GM23248 (cell line): Measurements from ENCODE around the gene ZNF48.

Experiments used
- EZH2 ChIP-seq: fragments of 200-600 bp; sonication (generic); IDR thresholded peaks from 2 replicates; pipeline ENCODE4 v1.6.1; 2018; ENCODE audit warnings: antibody characterized with exemption, mild to moderate bottlenecking; ENCODE audit not compliant: insufficient read depth, poor library complexity, severe bottlenecking
- EZH2phosphoT487 ChIP-seq: fragments of 200-600 bp; sonication (generic); IDR thresholded peaks from 2 replicates; pipeline ENCODE4 v1.6.1; 2018; ENCODE audit warnings: antibody characterized with exemption, moderate library complexity, mild to moderate bottlenecking, low read depth; ENCODE audit not compliant: insufficient read depth

DNA sequence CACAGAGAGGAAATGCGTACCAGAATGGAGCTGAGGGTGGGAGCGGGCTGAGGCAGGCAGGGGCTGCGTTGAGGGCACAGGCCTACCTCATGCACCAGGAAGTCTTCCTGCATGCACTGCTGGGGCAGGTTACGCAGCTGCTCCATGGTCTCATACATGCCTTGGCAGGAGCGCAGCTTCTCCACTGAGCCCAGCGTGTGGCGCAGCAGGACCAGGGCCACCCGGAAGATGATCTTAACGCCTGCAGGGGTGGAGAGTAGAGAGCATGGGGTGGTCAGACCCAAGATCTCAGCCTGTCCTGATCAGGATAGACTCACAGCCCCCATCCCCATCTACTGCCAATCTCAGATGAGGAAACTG lies 36.7 kb upstream of the ZNF48 start:
- TF ChIP-seq EZH2phosphoT487: no peak
- TF ChIP-seq EZH2: no peak
